NOMO-1 (cell line): Measurements from ENCODE around the gene KCMF1.

Experiments used
- DNase-seq, 2 experiments: peaks; one replicate each; lab custom pipeline; 2025; ENCODE audit not compliant: unreplicated experiment in 2 of 2; lab: John Stamatoyannopoulos, UW

Gene KCMF1

GRCh38 chr2:85018049-85018447, 47.1 kb downstream of the KCMF1 start:
- no peak for DNase-seq

GRCh38 chr2:85019121-85019520, 48.2 kb downstream of the KCMF1 start:
- no peak for DNase-seq

GRCh38 chr2:85022232-85022631, 51.3 kb downstream of the KCMF1 start:
- DNase-seq = no peak

- no peak for DNase-seq
These were observed 53.5 kb downstream of the KCMF1 start for GRCh38 chr2:85024372-85025047.

GRCh38 chr2:85032621-85033020, 61.7 kb downstream of the KCMF1 start:
- DNase-seq = no peak

- no peak for DNase-seq
These were observed 62.4 kb downstream of the KCMF1 start for GRCh38 chr2:85033388-85033787.

- no peak for DNase-seq
These were observed 63.2 kb downstream of the KCMF1 start for GRCh38 chr2:85034158-85034557.

GRCh38 chr2:85037622-85038021, 66.7 kb downstream of the KCMF1 start:
- DNase-seq = no peak

- no peak for DNase-seq
These were observed 71.4 kb downstream of the KCMF1 start for GRCh38 chr2:85042330-85042729.

GRCh38 chr2:85048534-85048933, 77.6 kb downstream of the KCMF1 start:
- DNase-seq = no peak

- DNase-seq = no peak
These were observed 78.3 kb downstream of the KCMF1 start for GRCh38 chr2:85049236-85049635.

- DNase-seq = peak; percentile 14 to 60
These were observed 82.8 kb downstream of the KCMF1 start for GRCh38 chr2:85053802-85054201.

- DNase-seq = peak; percentile 42 to 65
These were observed 86.4 kb downstream of the KCMF1 start for GRCh38 chr2:85057226-85057962.

- no peak for DNase-seq
These were observed 90.9 kb downstream of the KCMF1 start for GRCh38 chr2:85061896-85062295.

GRCh38 chr2:85062565-85062964, 91.6 kb downstream of the KCMF1 start:
- no peak for DNase-seq

GRCh38 chr2:85063981-85064599, 93.1 kb downstream of the KCMF1 start:
- DNase-seq = no peak

GRCh38 chr2:85064927-85065577, 94.1 kb downstream of the KCMF1 start:
- DNase-seq = no peak

GRCh38 chr2:85066006-85066740, 95.2 kb downstream of the KCMF1 start:
- DNase-seq = no peak

GRCh38 chr2:85066874-85067351, 96.0 kb downstream of the KCMF1 start:
- DNase-seq = peak; percentile 9 to 51

GRCh38 chr2:85071096-85071495, 100.1 kb downstream of the KCMF1 start:
- DNase-seq = no peak

GRCh38 chr2:85073033-85073432, 102.1 kb downstream of the KCMF1 start:
- DNase-seq = peak in 1 of 2 experiments; percentile 23
